Esophagus squamous epithelium (tissue), 4 donors: Measurements from ENCODE around the gene OR4D1.

Experiments used
- POLR2A ChIP-seq, 4 donors: fragments of 450-650 bp; IDR thresholded peaks; one replicate each; pipeline ENCODE4 v1.6.1; 2017; ENCODE audit warnings: antibody characterized with exemption in 4 of 4, mild to moderate bottlenecking in 4 of 4, moderate library complexity in 3 of 4
- TF ChIP-seq, protein P1 (sequence below), 6 experiments: fragments of 450-650 bp in 4 of 6; fragments of 200-600 bp in 2 of 6; sonication (generic) in 2 of 6; IDR thresholded peaks; one replicate each; pipeline ENCODE4 v1.5.1; 2016 to 2019; ENCODE audit warnings: antibody characterized with exemption in 6 of 6, mild to moderate bottlenecking in 4 of 6, moderate library complexity in 4 of 6

DNA sequence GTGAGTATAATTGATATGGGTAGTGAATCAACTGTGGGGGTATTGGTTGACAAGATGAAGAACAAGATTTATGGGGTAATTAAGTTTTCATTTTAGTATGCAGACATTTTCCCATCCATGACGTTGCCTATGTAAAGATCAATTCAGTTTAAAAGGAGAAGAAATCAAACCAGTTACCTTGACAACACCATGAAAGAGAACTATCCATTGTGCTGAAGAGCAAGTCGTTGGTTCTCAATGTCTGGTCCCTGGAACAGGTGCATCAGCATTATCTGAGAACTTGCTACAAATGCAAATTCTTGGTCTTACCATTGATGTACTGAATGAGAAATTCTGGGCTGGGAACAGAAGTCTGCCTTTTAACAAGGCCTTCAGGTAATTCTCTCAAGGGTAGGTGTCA, 17.8 kb downstream of the OR4D1 start:
- TF ChIP-seq, protein P1, sequence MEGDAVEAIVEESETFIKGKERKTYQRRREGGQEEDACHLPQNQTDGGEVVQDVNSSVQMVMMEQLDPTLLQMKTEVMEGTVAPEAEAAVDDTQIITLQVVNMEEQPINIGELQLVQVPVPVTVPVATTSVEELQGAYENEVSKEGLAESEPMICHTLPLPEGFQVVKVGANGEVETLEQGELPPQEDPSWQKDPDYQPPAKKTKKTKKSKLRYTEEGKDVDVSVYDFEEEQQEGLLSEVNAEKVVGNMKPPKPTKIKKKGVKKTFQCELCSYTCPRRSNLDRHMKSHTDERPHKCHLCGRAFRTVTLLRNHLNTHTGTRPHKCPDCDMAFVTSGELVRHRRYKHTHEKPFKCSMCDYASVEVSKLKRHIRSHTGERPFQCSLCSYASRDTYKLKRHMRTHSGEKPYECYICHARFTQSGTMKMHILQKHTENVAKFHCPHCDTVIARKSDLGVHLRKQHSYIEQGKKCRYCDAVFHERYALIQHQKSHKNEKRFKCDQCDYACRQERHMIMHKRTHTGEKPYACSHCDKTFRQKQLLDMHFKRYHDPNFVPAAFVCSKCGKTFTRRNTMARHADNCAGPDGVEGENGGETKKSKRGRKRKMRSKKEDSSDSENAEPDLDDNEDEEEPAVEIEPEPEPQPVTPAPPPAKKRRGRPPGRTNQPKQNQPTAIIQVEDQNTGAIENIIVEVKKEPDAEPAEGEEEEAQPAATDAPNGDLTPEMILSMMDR (IDR thresholded peaks at IDR 0.05), result no peak
- no peak for TF ChIP-seq POLR2A (IDR thresholded peaks at IDR 0.05)
